Brain microvascular endothelial cell (primary cell): ENCODE measurements around the gene CERS3.

ENCODE experiments used
- DNase-seq: peaks from one replicate; pipeline ENCODE4 v3.0.0-alpha.2; 2020
- H3K27ac ChIP-seq: fragments of 250-450 bp; sonication (Bioruptor Pico); 2 replicates; pipeline ENCODE4 v1.5.1; 2020; ENCODE audit warnings: mild to moderate bottlenecking, moderate library complexity
- H3K27me3 ChIP-seq: fragments of 250-450 bp; sonication (Bioruptor Pico); replicated peaks from 2 replicates; pipeline ENCODE4 v1.5.1; 2020; ENCODE audit warnings: mild to moderate bottlenecking
- H3K36me3 ChIP-seq: fragments of 250-450 bp; sonication (Bioruptor Pico); replicated peaks from 2 replicates; pipeline ENCODE4 v1.5.1; 2020; ENCODE audit warnings: mild to moderate bottlenecking
- H3K4me3 ChIP-seq: 2 replicates; pipeline ENCODE4 v1.5.1; 2011; ENCODE audit warnings: low read depth, mild to moderate bottlenecking, control low read depth, low read length, moderate library complexity
- CTCF ChIP-seq: IDR thresholded peaks from 2 replicates; pipeline ENCODE4 v1.5.1; 2011; ENCODE audit warnings: low read depth, mild to moderate bottlenecking, moderate library complexity, low read length, control low read depth, inconsistent platforms; ENCODE audit errors: missing control alignments
- in situ Hi-C: cut with HindIII; loops from 2 replicates; pipeline ENCODE4 v1.10.0; 2017; ENCODE audit warnings: low sequenced_read_pairs, low pct_ligation_motif_present

Gene CERS3

GRCh38 chr15:100394736-100395440, 133.9 kb downstream of the CERS3 start:
- H3K4me3 ChIP-seq = no peak overlapping the region
- in situ Hi-C loops = no loop called here
- no peaks in the 10 kb centered on the region for H3K36me3 ChIP-seq
- H3K27ac ChIP-seq = no peak overlapping the region
- no peaks in the 10 kb centered on the region for H3K27me3 ChIP-seq
- no peak for DNase-seq
- TF ChIP-seq CTCF = no peak

- TF ChIP-seq CTCF = no peak
- no peak overlapping the region for H3K27ac ChIP-seq
- in situ Hi-C loops = no loop called here
- H3K4me3 ChIP-seq = no peak overlapping the region
- DNase-seq = no peak
- no peaks in the 10 kb centered on the region for H3K36me3 ChIP-seq
- H3K27me3 ChIP-seq = no peaks in the 10 kb centered on the region
Observed at GRCh38 chr15:100393008-100393407, 135.7 kb downstream of the CERS3 start.

- in situ Hi-C loops = no loop called here
- no peak for DNase-seq
- Histone ChIP-seq H3K27me3 (no peaks in the 10 kb centered on the region), H3K27ac (no peak overlapping the region), H3K36me3 (no peaks in the 10 kb centered on the region), H3K4me3 (no peak overlapping the region)
- TF ChIP-seq CTCF = no peak
Observed at GRCh38 chr15:100385300-100386050, 143.3 kb downstream of the CERS3 start.

- TF ChIP-seq CTCF = no peak
- in situ Hi-C loops = no loop called here
- Histone ChIP-seq H3K36me3 (no peaks in the 10 kb centered on the region), H3K27me3 (no peaks in the 10 kb centered on the region), H3K4me3 (no peak overlapping the region), H3K27ac (no peak overlapping the region)
- DNase-seq = no peak
Observed at GRCh38 chr15:100384108-100384410, 144.7 kb downstream of the CERS3 start.

GRCh38 chr15:100383302-100384107, 145.2 kb downstream of the CERS3 start:
- DNase-seq = peak; percentile 9
- H3K27ac ChIP-seq = no peak overlapping the region
- H3K4me3 ChIP-seq = no peak overlapping the region
- no peaks in the 10 kb centered on the region for H3K27me3 ChIP-seq
- no peaks in the 10 kb centered on the region for H3K36me3 ChIP-seq
- in situ Hi-C loops = no loop called here
- peak; percentile 32 for TF ChIP-seq CTCF
